CD4-positive, alpha-beta memory T cell (primary cell): ENCODE data around the gene SPRED2. TPM values are rescaled to one million over a fixed set of nuclear protein-coding genes. Genes with fewer than 3 reads are reported as not detected.

ENCODE experiments used
- CTCF ChIA-PET: fragments of 350-600 bp; sonication (Branson Sonifier 250); formaldehyde crosslinking; loops from one replicate; lab custom pipeline; 2021; ENCODE audit warnings: inconsistent platforms; ENCODE audit not compliant: partially characterized antibody; lab: Charles Lee
- POLR2A ChIA-PET: fragments of 350-600 bp; sonication (Branson Sonifier 250); formaldehyde crosslinking; loops from one replicate; lab custom pipeline; 2021; ENCODE audit not compliant: partially characterized antibody; lab: Charles Lee
- DNase-seq, 5 donors: peaks; one replicate each; pipeline versions ENCODE4 v3.0.0 to v3.0.0-alpha.2; 2020 to 2022; ENCODE audit warnings: mixed read lengths in 1 of 5
- H3K27ac ChIP-seq: one replicate; pipeline ENCODE4 v1.7.0; 2013; ENCODE audit warnings: low read depth, low read length
- H3K27me3 ChIP-seq: 2 replicates; pipeline ENCODE4 v1.7.0; 2013; ENCODE audit warnings: mild to moderate bottlenecking, low read length, moderate library complexity; ENCODE audit not compliant: insufficient read depth
- H3K36me3 ChIP-seq: 2 replicates; pipeline ENCODE4 v1.7.0; 2013; ENCODE audit warnings: mild to moderate bottlenecking, low read length, moderate library complexity; ENCODE audit not compliant: insufficient read depth
- H3K4me1 ChIP-seq: 2 replicates; pipeline ENCODE4 v1.7.0; 2013; ENCODE audit warnings: mild to moderate bottlenecking, low read length, moderate library complexity; ENCODE audit not compliant: insufficient read depth
- H3K4me3 ChIP-seq, 2 donors: one replicate each; pipeline ENCODE4 v1.7.0; 2013; ENCODE audit warnings: low read length in 2 of 2, mild to moderate bottlenecking in 1 of 2
- H3K9me3 ChIP-seq, 2 donors: one replicate each; pipeline ENCODE4 v1.7.0; 2013; ENCODE audit warnings: low read length in 2 of 2, control low read depth in 1 of 2; ENCODE audit not compliant: control insufficient read depth in 1 of 2
- H3K27ac Mint-ChIP-seq, 7 donors: one replicate each; pipeline ENCODE4 v1.8.0; 2020 to 2021; ENCODE audit warnings: mixed read lengths in 7 of 7, mild to moderate bottlenecking in 6 of 7, inconsistent platforms in 3 of 7, moderate library complexity in 3 of 7
- H3K27me3 Mint-ChIP-seq, 2 donors: one replicate each; pipeline ENCODE4 v1.8.0; 2020 to 2021; ENCODE audit warnings: mixed read lengths in 2 of 2
- H3K36me3 Mint-ChIP-seq, 2 donors: one replicate each; pipeline ENCODE4 v1.8.0; 2020 to 2021; ENCODE audit warnings: mixed read lengths in 2 of 2, inconsistent platforms in 1 of 2, mild to moderate bottlenecking in 1 of 2
- H3K4me1 Mint-ChIP-seq, 4 donors: one replicate each; pipeline ENCODE4 v1.8.0; 2020 to 2021; ENCODE audit warnings: mixed read lengths in 4 of 4, mild to moderate bottlenecking in 1 of 4
- H3K4me3 Mint-ChIP-seq, 8 donors: one replicate each; pipeline ENCODE4 v1.8.0; 2020 to 2021; ENCODE audit warnings: mixed read lengths in 8 of 8, mild to moderate bottlenecking in 7 of 8, moderate library complexity in 6 of 8, inconsistent platforms in 3 of 8
- H3K9me3 Mint-ChIP-seq, 8 donors: one replicate each; pipeline ENCODE4 v1.8.0; 2020 to 2021; ENCODE audit warnings: mixed read lengths in 8 of 8, mild to moderate bottlenecking in 5 of 8, inconsistent platforms in 3 of 8, moderate library complexity in 1 of 8
- intact Hi-C: fragments of 100-400 bp; cut with micrococcal nuclease; formaldehyde crosslinking; loops from one replicate; pipeline ENCODE4 v1.15.1; 2023
- polyA plus RNA-seq, 2 donors: library from polyadenylated mRNA; unstranded; fragments of 300-500 nt; fragmentation: Illumina TruSeq; gene quantifications; one replicate each; pipeline ENCODE4 v1.2.3, GENCODE V29; 2021
- total RNA-seq, 2 experiments: library from RNA; stranded (reverse); gene quantifications; one replicate each; pipeline ENCODE4 v1.2.3, GENCODE V29; 2021

Gene SPRED2
- total and polyA plus RNA-seq, 4 experiments from 2014 or later: 0.27 to 1.3 (median 0.62) TPM

DNA sequence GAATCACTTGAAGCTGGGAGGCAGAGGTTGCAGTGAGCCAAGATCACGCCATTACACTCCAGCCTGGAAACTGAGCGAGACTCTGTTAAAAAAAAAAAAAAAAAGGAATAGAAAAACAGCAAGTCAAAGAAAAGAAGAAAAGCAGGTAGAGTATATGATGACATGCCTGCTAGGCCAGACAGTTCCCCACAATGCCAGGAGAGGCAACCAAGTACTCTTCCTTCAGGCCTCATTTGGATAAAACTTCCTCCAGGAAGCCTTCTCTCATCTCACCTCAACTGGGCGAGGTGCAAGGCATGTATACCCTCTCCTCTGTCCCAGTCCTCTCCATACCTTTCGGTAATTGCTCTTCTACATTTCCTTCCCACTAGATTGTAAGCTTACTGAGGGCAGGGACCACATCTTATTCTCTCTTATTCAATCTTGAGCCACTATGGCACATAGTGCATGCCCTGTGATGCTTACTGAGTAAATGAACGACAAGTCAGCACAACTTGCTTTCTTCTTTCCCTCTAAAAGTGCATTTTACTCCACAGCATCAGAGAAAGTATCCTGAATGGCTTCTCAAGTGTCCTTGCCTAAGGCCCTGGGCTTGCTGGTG, 10.1 kb upstream of the SPRED2 start:
- Mint-ChIP-seq H3K36me3 (no peaks in the 10 kb centered on the region), H3K4me3 (no peak overlapping the region), H3K4me1 (no peaks in the 10 kb centered on the region), H3K9me3 (peaks cover 0 to 3% (median 0%) of the 10 kb centered on the region in 8 donors), H3K27me3 (peaks cover 10 to 19% of the 10 kb centered on the region in 2 donors), H3K27ac (no peak overlapping the region)
- no peak for DNase-seq
- Histone ChIP-seq H3K4me3 (no peak overlapping the region), H3K4me1 (no peaks in the 10 kb centered on the region), H3K27me3 (no peaks in the 10 kb centered on the region), H3K9me3 (no peaks in the 10 kb centered on the region), H3K27ac (no peak overlapping the region), H3K36me3 (no peaks in the 10 kb centered on the region)
- ChIA-PET POLR2A (no interaction called here), CTCF (no interaction called here)
- intact Hi-C loops: loop anchor here (5.0 kb wide), 1 partner anchor 120 kb away; no protein-coding TSS in a partner anchor

- H3K27ac ChIP-seq: no peak overlapping the region
- peaks cover 0 to 3% (median 0%) of the 10 kb centered on the region in 8 donors for H3K9me3 Mint-ChIP-seq
- peaks cover 10% of the 10 kb centered on the region for H3K27me3 ChIP-seq
- ChIA-PET CTCF (no interaction called here), POLR2A (no interaction called here)
- H3K36me3 ChIP-seq: no peaks in the 10 kb centered on the region
- no peak overlapping the region for H3K4me3 ChIP-seq
- H3K4me1 ChIP-seq: peaks cover 18% of the 10 kb centered on the region
- H3K4me1 Mint-ChIP-seq: peaks cover 6 to 21% (median 12%) of the 10 kb centered on the region in 4 donors
- no peak overlapping the region for H3K27ac Mint-ChIP-seq
- no peaks in the 10 kb centered on the region for H3K9me3 ChIP-seq
- intact Hi-C loops: loop anchor here (10.0 kb wide), 1 partner anchor 174 kb away; no protein-coding TSS in a partner anchor
- peaks cover 27 to 29% of the 10 kb centered on the region in 2 donors for H3K27me3 Mint-ChIP-seq
- H3K4me3 Mint-ChIP-seq: peak overlapping the region in 2 of 8 donors; percentile 3 to 41
- DNase-seq: no peak
- no peaks in the 10 kb centered on the region for H3K36me3 Mint-ChIP-seq
These were observed 5.9 kb upstream of the SPRED2 start for GRCh38 chr2:65438137-65438899.

DNA sequence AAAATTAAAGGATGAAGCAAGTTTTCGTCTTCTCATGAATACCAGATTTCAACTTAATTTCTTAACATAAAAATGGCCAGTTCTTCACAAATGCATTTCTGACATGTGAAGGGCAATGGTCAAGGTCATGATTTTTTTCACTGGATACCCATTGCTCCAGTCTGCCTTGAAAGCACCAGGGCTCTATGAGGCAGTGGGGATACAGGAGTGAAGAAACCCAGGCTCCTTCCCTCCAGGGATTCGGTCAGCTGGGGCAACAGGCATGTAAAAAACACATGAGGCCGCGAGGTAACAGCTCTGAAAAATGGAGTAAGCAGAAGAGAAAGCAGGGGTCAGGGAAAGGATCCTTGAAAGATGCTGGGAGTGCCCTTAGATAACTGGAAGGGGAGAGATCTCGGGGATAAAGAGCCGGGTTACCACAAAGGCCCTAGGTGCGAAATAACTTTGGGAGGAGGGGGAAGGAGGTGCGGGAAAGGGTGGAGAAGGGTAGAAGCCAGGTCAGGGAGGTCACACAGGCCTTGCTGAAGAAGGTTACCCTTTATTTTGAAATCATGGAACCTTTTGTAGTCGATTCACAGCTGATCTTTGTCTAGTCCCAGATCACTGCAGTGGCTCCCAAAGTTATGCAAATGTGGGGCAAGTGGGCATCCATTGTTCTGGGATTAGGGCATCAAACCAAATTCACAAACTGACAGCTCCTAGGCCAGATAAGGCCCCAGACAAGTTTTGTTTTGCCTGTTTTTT, 5.2 kb upstream of the SPRED2 start:
- Histone ChIP-seq H3K4me3 (no peak overlapping the region), H3K9me3 (no peaks in the 10 kb centered on the region), H3K27me3 (peaks cover 10% of the 10 kb centered on the region), H3K4me1 (peaks cover 25% of the 10 kb centered on the region), H3K36me3 (no peaks in the 10 kb centered on the region), H3K27ac (no peak overlapping the region)
- Mint-ChIP-seq H3K9me3 (no peaks in the 10 kb centered on the region), H3K27me3 (peaks cover 26% of the 10 kb centered on the region in 2 donors), H3K4me1 (peaks cover 6 to 28% (median 13%) of the 10 kb centered on the region in 4 donors), H3K4me3 (peak overlapping the region in 5 of 8 donors; percentile 81 to 95 (median 91)), H3K27ac (peak overlapping the region in 2 of 7 donors; percentile 6 to 51), H3K36me3 (peaks cover 0 to 5% of the 10 kb centered on the region in 2 donors)
- no peak for DNase-seq
- ChIA-PET POLR2A (no interaction called here), CTCF (no interaction called here)
- intact Hi-C loops: loop anchor here (10.0 kb wide), 1 partner anchor 173 kb away; no protein-coding TSS in a partner anchor

DNA sequence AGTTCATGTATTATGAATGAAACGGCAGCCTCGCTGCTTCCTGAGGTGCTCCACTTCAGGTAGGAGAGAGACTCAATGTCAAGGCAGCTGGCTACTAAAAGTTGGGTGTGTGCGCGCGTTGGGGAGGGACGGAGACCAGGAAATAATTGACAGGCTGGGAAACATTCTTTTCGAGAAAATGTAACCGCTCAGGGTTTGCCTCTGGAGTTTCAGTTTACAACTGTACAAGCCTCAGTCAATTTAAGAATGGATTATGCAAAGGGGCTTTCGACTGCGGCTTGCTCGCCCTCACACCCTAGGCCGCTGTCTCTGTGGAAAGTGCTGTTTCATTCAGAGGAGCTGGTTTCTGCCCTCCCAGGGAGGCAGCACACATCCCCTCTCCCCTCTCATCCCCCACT, 4.4 kb upstream of the SPRED2 start:
- peaks cover 6 to 32% (median 14%) of the 10 kb centered on the region in 4 donors for H3K4me1 Mint-ChIP-seq
- H3K36me3 ChIP-seq: no peaks in the 10 kb centered on the region
- ChIA-PET CTCF (no interaction called here), POLR2A (no interaction called here)
- intact Hi-C loops: loop anchor here (10.0 kb wide), 1 partner anchor 172 kb away; no protein-coding TSS in a partner anchor
- no peak for DNase-seq
- H3K4me3 Mint-ChIP-seq: peak overlapping the region; percentile 81 to 95 (median 92)
- H3K27ac ChIP-seq: no peak overlapping the region
- H3K9me3 ChIP-seq: no peaks in the 10 kb centered on the region
- H3K4me3 ChIP-seq: peak overlapping the region; percentile 42 to 52
- H3K27ac Mint-ChIP-seq: peak overlapping the region in 2 of 7 donors; percentile 2 to 6
- peaks cover 0 to 9% of the 10 kb centered on the region in 2 donors for H3K36me3 Mint-ChIP-seq
- peaks cover 25% of the 10 kb centered on the region for H3K4me1 ChIP-seq
- H3K9me3 Mint-ChIP-seq: no peaks in the 10 kb centered on the region
- peaks cover 24 to 26% of the 10 kb centered on the region in 2 donors for H3K27me3 Mint-ChIP-seq
- H3K27me3 ChIP-seq: peaks cover 10% of the 10 kb centered on the region

DNA sequence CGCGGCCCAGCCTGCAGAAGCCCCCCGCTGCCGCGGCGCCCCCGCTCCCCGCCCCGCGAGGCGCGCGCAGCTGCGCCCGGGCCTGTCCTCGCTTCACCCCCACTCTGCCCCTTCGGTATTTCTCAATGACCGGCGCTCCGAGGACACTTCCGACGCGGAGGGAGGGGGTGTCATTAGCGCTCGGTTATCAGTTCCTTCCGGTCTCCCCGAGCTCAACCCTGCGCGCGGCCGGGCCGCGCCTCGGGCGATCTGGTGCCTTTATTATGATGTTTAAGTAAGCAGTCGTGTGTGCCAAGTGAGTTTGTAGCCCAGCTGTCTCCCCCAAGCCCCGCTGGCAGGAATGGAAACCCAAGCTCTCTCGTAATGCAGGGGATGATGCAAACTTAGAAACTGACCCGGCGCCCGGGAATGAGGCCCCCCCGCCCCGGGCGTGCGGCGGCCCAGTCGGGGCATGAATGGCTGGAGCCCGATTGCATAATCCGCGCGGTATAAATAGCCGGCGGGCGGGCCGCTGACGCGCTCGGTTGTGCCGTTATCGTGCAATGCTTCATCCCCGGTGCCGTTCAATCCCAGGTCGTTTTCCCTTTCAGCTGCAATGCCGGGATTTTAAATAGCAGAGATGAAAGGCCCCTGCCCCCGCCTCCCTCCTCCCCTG, 3.9 kb upstream of the SPRED2 start:
- ChIA-PET CTCF (no interaction called here), POLR2A (no interaction called here)
- H3K9me3 ChIP-seq: no peaks in the 10 kb centered on the region
- H3K4me1 Mint-ChIP-seq: peaks cover 6 to 32% (median 14%) of the 10 kb centered on the region in 4 donors
- H3K27me3 ChIP-seq: peaks cover 10% of the 10 kb centered on the region
- H3K27ac ChIP-seq: no peak overlapping the region
- DNase-seq: peak in 4 of 5 donors; percentile 21 to 42 (median 26)
- H3K36me3 Mint-ChIP-seq: peaks cover 0 to 13% of the 10 kb centered on the region in 2 donors
- H3K27ac Mint-ChIP-seq: peak overlapping the region in 3 of 7 donors; percentile 36 to 86 (median 74)
- H3K36me3 ChIP-seq: no peaks in the 10 kb centered on the region
- H3K4me1 ChIP-seq: peaks cover 25% of the 10 kb centered on the region
- peaks cover 22 to 26% of the 10 kb centered on the region in 2 donors for H3K27me3 Mint-ChIP-seq
- peak overlapping the region; percentile 81 to 95 (median 92) for H3K4me3 Mint-ChIP-seq
- no peaks in the 10 kb centered on the region for H3K9me3 Mint-ChIP-seq
- intact Hi-C loops: loop anchor here (10.0 kb wide), 1 partner anchor 171 kb away; no protein-coding TSS in a partner anchor
- peak overlapping the region; percentile 42 to 52 for H3K4me3 ChIP-seq

- no peaks in the 10 kb centered on the region for H3K36me3 ChIP-seq
- intact Hi-C loops: loop anchor here (10.0 kb wide), 1 partner anchor 171 kb away; no protein-coding TSS in a partner anchor
- H3K4me3 Mint-ChIP-seq: peak overlapping the region; percentile 66 to 95 (median 91)
- H3K4me3 ChIP-seq: peak overlapping the region in 1 of 2 donors; percentile 42
- DNase-seq: peak in 1 of 5 donors; percentile 41
- peaks cover 7 to 33% (median 14%) of the 10 kb centered on the region in 4 donors for H3K4me1 Mint-ChIP-seq
- H3K36me3 Mint-ChIP-seq: peaks cover 0 to 14% of the 10 kb centered on the region in 2 donors
- peaks cover 22 to 26% of the 10 kb centered on the region in 2 donors for H3K27me3 Mint-ChIP-seq
- H3K4me1 ChIP-seq: peaks cover 25% of the 10 kb centered on the region
- H3K27ac ChIP-seq: no peak overlapping the region
- no peaks in the 10 kb centered on the region for H3K9me3 Mint-ChIP-seq
- ChIA-PET POLR2A (no interaction called here), CTCF (interaction anchor here (0.6 kb wide), 1 partner anchor 135 kb away, joined by 3 read pairs; no protein-coding TSS in a partner anchor)
- H3K27me3 ChIP-seq: peaks cover 10% of the 10 kb centered on the region
- no peaks in the 10 kb centered on the region for H3K9me3 ChIP-seq
- peak overlapping the region in 1 of 7 donors; percentile 36 for H3K27ac Mint-ChIP-seq
These were observed 3.3 kb upstream of the SPRED2 start for GRCh38 chr2:65435625-65436168.
